Left colon (tissue), 2 donors: ENCODE results near the gene SYPL1. TPM values are rescaled to one million over a fixed set of nuclear protein-coding genes. Genes with fewer than 3 reads are reported as not detected.

Experiments
- ATAC-seq: fragments of 200-7000 bp; cut with Tn5 transposase; one replicate; pipeline ENCODE4 v1.9.1; 2020; ENCODE audit warnings: mild to moderate bottlenecking, moderate library complexity
- DNase-seq, 2 donors: peaks; one replicate each; pipeline ENCODE4 v3.0.0-alpha.2; 2020
- intact Hi-C, 2 donors: fragments of 100-400 bp; cut with DNase I in 1 of 2; cut with micrococcal nuclease in 1 of 2; formaldehyde crosslinking; loops; one replicate each; pipeline versions ENCODE4 v1.11.2 to v1.14.0; 2022; cut with DNase I, micrococcal nuclease
- total RNA-seq, 2 donors: library from RNA; stranded (reverse); fragmentation: NEBNext Ultra II Directional; extraction: Animal tissue kit (Norgen Biotek cat#: 25700); gene quantifications; one replicate each; pipeline ENCODE4 v1.2.1, GENCODE V29; 2021
- donor health status: DM: no; HTN: no; CAD: no.
- donor health status: DM: yes; HTN: yes; CAD: no.

SYPL1 gene
- total RNA-seq, 2 donors from 2014 or later, result 71.9 to 84.2 TPM

DNA sequence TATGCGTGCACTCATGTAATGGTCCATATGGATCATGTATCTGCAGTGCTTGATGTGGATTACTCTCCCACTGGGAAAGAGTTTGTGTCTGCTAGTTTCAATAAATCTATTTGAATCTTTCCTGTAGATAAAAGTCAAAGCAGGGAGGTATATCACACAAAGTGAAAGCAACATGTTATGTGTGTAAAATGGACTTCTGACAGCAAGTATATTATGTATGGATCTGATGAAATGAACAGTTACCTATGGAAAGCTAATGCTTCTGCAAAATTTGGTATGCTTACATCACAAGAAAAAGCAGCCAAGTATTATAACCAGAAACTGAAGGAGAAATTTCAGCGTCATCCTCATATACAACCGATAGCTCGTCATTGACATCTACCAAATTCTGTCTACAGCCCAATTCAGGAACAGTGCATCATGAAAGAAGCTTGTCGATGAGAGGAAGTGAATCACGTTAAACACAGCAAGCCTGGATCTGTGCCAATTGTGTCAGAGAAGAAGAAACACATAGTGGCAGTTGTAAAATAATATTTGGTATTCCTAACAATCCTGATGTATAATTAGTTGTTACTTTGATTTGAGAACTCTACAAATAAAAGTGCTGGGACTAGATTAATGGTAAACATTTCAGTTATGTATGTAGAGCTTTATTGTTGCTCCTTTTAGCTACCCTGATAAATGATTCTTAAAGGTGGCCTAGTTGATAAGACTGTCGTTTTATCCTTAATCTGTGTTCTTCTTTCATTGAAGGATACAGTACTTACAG is 14.2 kb upstream of the SYPL1 start:
- ATAC-seq (peak; percentile 62), DNase-seq (peak in 1 of 2 donors; percentile 46)
- intact Hi-C loops, result no loop called here

DNA sequence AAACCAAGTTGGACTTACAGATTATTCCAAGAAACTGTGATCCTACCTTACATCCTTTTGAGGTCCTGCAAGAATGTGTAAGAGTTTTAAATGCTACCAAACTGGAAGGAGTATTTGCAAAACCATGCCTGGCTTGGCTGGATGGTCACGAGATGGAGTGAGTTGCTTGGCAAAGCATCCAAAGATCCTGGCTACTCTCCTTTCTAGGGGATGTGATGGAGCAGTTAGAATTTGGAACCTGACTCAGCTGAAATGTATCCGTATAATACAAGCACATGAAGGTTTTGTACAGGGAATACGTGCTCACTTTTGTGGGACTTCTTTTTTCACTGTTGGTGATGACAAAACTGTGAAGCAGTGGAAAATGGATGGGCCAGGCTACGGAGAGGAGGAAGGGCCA is 13.3 kb upstream of the SYPL1 start:
- intact Hi-C loops, result no loop called here
- DNase-seq (no peak), ATAC-seq (no peak)

DNA sequence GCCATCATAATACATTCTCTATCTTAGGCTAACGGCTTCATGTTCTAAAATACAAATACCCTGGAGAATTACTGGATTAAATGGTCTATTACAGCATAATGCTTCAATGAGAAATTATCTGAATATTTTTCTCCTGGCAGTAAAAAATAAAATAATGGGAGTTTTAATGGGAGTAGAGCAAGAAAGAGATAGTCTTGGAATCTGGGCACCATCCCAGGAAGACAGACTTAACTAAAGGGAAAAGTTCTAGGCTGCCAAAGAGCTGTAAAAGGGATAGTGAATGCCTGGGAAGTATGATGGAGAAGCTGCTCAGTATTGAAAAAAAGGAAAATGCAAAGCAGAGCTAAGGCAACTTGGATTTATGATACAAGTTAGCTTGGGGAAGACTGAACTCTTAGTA is 12.1 kb upstream of the SYPL1 start:
- intact Hi-C loops, result no loop called here
- ATAC-seq (no peak), DNase-seq (no peak)

DNA sequence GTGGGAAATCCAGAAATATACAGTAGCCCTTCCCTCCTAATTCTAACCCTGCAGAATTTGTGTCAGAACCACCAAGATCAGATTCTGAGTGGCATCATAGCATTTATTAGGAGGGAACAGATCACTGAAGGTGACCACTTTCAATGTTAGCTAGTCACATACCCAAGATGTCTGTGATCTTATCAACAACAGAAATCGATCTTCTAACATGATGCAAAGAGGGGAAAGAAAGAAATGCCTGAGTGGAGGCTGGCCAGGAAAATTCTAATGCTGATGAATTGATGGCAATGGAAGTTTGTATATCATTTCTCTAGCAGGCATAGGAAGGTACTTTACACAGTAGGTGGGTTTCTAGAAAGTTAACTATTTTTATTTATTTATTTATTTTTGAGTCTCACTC is 10.6 kb upstream of the SYPL1 start:
- no peak for ATAC-seq

DNA sequence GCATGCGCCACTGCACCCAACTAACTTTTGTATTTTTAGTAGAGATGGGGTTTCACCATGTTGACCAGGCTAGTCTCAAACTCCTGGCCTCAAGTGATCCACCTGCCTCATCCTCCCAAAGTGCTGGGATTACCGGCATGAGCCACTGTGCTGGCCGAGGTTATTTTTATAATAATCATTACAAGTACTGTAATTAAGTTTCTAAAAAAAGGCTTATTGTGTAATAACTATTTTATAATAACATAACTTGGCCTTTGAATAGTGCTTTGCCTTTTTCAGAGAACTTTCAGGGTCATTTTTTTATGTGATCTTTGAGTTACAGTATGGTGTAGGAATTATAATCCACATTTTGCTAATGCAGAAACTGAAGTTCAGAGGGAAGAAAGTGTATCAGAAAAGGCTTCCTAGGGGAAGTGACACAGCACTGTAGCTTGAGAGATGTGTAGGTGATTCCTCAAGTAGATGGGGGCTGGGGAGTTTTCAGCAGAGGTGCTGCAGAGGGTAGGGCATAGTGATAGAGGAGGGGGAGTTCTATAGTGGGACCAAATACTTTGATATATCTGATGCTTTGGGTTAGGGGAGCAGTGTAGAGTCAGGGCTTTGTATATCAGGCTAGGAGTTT is 9.2 kb upstream of the SYPL1 start:
- intact Hi-C loops, result no loop called here
- DNase-seq, result no peak
- ATAC-seq, result no peak

More for the DNA sequence above, 10.6 kb upstream of the SYPL1 start:
- intact Hi-C loops, result no loop called here
- no peak for DNase-seq

DNA sequence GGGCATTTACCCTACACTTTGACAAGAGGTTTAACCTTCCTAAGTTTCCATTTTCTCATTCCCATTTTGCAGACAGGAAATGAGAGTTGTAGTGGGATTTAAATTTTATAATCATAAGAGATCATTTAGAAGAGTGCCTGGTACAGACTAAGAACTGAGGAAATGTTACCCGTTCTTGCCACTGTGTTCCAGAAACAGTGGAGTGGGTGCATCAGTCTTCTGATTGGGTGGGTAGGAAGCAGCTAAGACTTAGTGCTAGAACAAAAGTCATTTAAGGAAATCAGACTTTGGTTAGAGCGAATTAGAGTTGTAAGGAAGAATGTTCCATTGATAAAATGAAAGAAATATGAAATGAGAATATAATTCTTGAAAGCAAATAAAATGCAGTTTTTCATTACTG is 8.4 kb upstream of the SYPL1 start:
- ATAC-seq (no peak), DNase-seq (no peak)
- intact Hi-C loops, result no loop called here

DNA sequence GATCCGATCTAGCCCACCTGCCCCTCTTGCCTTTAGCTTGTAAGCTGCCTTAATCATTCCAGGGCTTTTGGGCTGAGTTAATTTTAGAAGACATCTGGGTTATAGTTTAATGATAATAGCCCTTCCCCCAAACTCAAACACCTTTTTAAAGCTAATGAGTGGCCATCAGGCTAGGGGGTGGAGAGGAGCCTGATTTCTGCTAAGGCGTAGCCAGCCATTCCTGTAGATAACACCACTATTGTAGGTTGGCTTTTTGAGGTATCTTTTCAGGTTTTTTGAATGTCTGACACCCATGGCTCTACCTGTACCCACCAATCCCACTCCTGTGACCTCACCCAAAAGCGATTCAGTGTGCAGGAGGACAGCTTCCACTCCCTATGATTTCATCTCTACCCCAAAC is 7.6 kb upstream of the SYPL1 start:
- intact Hi-C loops, result no loop called here
- no peak for ATAC-seq

DNA sequence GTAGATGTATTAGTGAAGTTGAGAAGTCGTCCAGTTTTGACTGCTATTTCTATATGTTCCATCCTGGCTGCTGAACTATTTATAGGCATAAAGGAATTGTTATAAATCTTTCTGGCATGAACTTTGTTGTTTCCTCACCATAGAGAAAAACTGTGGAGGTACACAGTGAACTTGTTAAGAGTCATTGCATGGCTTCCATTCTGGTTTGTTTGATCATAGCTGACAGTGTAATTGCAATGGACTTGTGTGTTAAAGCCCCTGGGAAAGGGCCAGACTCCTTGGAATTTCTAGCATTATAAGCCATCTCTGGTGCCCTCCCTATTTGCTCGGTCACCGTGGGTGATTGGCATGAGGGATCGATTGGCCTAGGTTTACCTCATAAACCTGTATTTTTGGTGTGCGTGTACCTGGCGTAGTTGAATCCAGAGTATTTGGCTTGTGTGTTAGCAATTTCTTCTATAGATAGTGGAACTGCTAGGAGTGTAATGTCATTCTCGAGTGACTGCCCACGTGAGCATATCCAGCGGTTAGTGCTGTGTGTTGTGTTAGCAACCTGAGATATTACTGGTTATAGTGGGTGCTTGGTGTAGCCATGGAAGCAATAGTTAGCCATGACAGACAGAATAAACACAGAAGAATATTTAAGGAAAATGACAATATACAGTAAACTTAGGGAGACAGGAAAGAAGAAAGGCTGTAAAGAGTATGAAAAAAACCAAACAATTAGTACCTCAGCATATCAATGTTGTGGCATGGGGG is 5.9 kb upstream of the SYPL1 start:
- intact Hi-C loops, result no loop called here
- no peak for DNase-seq
- no peak for ATAC-seq

More for the DNA sequence above, 7.6 kb upstream of the SYPL1 start:
- DNase-seq, result no peak

DNA sequence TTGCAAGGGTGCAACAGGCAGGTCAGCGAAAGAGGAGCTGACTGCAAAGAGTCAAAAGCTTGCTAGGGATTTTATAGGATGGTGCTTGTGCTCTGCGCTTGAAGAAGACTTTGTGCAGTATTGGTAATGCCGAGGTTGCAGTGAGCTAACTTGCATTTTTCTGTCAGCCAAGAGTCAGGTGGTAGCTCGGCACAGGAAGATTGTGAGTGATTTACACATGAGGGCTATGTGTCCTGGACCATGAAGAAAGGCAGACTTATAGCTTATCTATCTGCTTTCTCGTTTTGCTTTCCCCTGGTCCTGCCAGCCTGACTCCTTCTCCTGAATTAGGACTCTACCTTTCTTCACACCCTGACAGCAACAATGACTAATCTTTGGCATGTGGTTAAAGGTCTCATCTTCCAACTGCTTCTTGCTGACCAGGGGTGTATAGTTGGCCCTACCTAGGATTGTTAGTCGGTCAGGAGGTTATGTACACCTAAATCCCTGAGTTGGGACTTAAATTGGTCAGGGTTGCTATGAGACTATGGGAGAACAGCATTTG is 4.1 kb upstream of the SYPL1 start:
- DNase-seq, result no peak
- intact Hi-C loops, result no loop called here
- ATAC-seq, result no peak

DNA sequence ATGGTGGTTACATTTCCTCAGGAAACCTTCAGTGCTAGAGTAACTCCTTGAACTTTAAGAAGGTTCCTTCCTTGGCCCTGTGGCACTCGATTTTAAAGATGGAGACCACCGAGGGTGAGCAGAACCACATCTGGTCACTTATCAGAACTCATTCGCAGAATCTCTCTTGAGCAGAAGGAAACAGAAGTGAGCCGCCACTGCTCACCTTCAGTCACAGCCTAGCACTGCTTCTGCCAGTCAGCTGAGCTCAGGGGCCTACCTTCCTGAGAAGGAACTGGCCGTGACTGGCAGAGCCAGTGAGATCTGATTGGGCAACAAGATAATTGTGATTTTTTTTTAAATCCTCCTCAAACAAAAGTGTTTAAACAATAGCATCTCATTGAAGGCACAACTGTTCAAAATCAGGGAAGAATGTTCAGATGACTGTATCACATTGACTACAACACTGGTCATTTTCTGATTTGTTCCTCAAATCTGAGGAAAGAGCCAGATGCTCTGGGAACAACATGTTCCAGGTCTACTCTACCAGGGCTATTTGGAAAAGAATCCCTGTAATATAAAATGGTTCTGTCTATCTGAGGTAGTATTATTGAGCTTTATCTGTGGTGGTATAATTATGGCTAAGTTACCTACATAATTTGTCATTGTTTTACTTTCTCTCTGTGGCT is 2.7 kb upstream of the SYPL1 start:
- no peak for ATAC-seq
- intact Hi-C loops, result loop anchor here in 1 of 2 donors (5.0 kb wide), 1 partner anchor 58 kb away; no protein-coding TSS in a partner anchor
- DNase-seq, result no peak

DNA sequence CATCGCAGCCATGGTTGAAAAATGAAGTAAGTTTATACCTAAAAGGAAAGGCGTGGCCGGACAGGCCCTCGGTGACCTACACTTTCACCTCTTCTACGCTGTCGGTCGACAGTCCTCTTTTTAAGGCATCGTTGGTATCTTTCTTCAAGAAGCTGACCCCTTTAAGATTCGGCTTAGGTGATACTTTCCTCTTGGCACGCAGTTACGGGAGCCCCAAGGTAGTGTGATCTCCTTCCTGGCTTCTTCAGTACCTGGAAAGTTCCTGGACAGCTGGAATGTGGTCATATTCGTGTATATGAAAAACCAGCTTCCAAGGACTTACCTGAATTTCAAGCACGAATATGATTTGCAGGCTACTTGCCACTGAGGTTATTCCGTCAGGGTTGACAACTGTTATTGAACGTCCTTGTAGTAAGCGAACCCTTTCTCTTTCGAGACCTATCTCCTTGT is 885 bp upstream of the SYPL1 start:
- DNase-seq, result no peak
- intact Hi-C loops, result loop anchor here in 1 of 2 donors (5.0 kb wide), 1 partner anchor 56 kb away; no protein-coding TSS in a partner anchor
- ATAC-seq, result no peak

DNA sequence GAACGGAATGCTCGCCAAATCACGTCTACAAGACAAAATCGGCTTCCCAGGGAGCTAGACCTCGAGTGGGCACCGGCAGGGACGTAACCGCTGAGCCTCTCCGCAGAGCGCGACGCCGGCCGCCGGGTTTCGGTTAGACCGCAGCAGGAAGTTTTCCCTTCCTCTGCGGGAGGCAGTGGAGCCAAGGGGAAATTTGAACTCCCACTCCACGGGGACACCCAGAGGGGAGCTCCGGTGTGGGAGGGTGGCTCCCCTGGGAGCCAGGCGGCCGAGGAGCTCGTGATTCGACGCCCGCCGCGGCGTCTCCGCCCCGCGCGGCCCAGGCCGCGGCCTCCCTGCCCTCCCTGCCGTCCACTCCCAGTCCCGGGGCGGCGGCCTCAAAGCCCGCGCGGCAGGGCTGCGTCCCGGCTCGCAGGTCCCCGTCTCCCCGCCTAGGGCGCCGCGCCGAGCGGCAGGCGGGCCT is 426 bp downstream of the SYPL1 start:
- DNase-seq, result peak; percentile 67 to 79
- intact Hi-C loops, result loop anchor here in 1 of 2 donors (5.0 kb wide), 1 partner anchor 54 kb away; no protein-coding TSS in a partner anchor
- ATAC-seq, result peak; percentile 82

DNA sequence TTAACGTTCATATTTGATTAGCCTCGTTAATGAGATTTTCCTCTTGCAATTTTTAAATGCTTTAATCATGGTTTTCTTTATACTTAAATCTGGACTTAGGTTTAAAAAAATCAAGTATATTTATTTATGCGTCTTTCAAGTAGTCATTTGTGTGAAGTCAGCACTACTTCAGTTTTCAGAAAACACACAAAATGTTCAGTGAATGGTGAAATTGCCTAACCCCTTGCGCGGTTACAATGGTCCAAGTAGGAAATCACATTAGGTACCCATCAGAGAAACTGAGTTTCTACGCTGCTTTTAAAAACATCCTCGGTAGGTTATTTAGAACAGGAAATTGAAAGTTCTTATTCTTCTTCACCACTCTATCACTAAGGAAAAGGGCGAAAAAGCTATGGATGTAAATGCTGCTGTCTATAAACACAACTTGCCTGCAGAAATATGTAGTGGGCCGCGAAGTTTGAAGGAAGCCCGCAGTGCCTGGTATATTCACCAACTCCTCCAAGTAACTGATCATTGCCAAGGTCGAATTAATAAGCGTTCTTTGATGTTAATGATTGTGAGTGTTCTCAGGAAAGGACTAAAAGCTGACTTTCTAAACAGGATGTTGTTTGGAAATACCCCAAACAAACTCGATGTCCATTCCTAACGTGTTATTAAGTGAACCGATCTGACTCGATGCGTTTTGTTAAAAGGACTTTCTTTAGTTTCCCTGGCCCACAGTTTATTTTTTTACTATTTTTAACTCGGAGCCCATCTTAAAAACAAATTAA is 1.0 kb downstream of the SYPL1 start:
- ATAC-seq (no peak), DNase-seq (no peak)
- intact Hi-C loops, result loop anchor here in 1 of 2 donors (5.0 kb wide), 1 partner anchor 54 kb away; no protein-coding TSS in a partner anchor

DNA sequence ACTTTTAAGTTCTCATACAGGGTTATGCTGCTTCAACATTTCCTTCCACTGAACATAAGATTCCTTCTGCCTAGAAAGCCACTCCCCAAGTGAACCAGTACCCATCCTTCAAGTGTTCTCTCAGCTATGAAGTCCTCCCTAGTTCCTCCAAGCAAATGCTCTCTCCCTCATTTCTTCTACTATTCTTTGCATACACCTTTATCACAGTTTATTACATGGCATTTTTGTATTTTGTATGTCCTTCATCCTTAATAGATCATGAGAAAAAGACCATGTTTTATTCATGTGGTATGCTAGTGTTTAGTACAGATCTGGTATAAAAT is 1.9 kb downstream of the SYPL1 start:
- intact Hi-C loops, result loop anchor here in 1 of 2 donors (5.0 kb wide), 1 partner anchor 53 kb away; no protein-coding TSS in a partner anchor
- DNase-seq, result no peak
- ATAC-seq, result no peak

DNA sequence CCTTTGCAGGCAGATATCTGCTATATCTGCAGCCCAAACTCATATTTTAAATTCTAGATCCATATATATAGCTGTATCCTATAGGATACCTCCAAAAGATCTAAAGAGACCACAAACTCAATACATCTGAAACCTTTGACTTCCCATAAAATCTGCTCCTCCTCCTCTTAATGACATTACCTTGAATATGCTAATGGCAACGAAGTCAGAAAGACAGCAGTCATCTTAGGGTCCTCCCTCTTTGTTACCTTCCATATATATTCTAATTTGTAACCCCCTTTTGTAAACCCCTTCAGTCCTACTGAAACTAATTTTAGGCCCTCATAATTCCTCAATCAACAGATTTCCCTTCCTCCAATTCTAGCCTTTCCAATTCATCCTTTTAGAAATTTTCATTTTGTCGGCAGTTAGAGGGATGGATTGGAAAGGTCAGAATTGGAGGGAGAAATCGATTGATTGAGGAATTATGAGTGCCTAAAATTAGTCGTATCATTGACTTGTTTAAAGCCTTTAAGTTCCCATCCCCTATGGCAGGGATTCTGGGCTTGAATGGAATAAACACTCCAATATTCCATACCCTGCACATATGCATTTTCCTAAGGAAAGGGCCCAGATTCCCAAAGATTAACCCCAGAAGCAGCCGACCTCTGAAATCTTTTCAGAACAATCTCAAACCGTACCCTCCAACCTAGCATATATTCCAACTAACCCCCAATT is 2.4 kb downstream of the SYPL1 start:
- intact Hi-C loops, result loop anchor here in 1 of 2 donors (5.0 kb wide), 1 partner anchor 52 kb away; no protein-coding TSS in a partner anchor
- DNase-seq (no peak), ATAC-seq (no peak)

DNA sequence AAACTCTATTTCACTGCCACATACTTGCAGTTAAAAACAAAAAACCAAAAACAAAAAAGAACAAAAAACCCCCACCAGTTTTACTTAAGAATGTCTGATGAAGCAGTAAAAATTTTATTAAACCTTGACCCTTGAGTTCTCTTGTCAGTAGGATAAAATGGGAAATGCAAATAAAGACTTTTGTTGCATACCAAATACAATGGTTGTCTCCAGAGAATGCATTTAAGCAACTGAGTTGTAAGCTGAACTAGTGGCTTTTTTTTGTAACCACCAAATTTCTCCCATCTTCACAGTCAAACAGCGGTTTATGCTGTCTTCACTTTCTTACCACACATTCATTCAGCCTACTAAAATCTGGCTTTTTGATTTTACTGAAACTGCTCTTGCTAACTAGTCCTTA is 3.1 kb downstream of the SYPL1 start:
- ATAC-seq (no peak), DNase-seq (no peak)
- intact Hi-C loops, result no loop called here

DNA sequence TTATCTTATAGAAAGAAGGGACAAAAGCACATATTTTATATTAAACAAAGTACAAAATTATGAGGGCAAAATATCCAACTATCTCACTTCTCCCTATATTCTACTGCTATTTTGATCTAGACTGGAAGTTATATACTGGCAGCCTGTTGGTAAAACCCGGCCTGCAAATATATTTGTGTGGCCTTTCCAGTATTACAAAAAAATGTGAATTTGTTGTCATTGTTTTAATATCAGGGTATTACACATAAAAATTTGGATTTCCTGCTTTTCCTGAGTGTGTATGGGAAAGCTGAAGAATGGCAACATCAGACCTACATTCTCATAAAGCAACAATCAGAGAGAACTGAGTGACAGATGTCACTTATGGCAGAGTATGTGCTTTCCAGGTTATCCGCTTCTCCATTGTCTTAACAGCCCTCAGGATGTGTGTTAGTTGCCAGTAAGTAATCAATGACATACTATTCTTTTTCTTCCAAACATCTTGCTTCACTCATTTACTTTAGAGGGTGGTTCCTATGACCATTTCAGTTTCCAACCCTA is 7.3 kb downstream of the SYPL1 start:
- intact Hi-C loops, result no loop called here
- ATAC-seq (no peak), DNase-seq (no peak)
